IMR-90 (cell line): ENCODE results near the gene KRT80. TPM values are rescaled to one million over a fixed set of nuclear protein-coding genes. Genes with fewer than 3 reads are reported as not detected.
A peak's percentile ranks its signal among the peaks of the same experiment; 100 is the strongest.

Experiments used
- ATAC-seq: fragments of 200-7000 bp; cut with Tn5 transposase; 2 replicates; pipeline ENCODE4 v1.9.1; 2020; ENCODE audit warnings: low read depth, mild to moderate bottlenecking, moderate library complexity
- BruUV-seq: library from RNA; stranded (reverse); fragments of 400-500 nt; replicated peaks from 2 replicates; lab custom pipeline; 2021; lab: Mats Ljungman, UMichigan
- CTCF ChIA-PET: fragments of 300-600 bp; formaldehyde crosslinking; extraction: SDS; loops from one replicate; lab custom pipeline; 2021; ENCODE audit warnings: antibody characterized with exemption; lab: Yijun Ruan, JAX
- POLR2A ChIA-PET: fragments of 300-600 bp; sonication (Branson Sonifier 250); formaldehyde crosslinking; loops from one replicate; lab custom pipeline; 2022; ENCODE audit warnings: antibody characterized with exemption; ENCODE audit not compliant: unreplicated experiment; lab: Charles Lee
- DNase-seq: peaks from one replicate; pipeline ENCODE4 v3.0.0; 2013
- H2AFZ ChIP-seq: replicated peaks from 2 replicates; pipeline ENCODE3; 2013; ENCODE audit warnings: low read length, mild to moderate bottlenecking; ENCODE audit not compliant: poor library complexity
- H2AK5ac ChIP-seq: 2 replicates; pipeline ENCODE4 v1.6.1; 2013; ENCODE audit warnings: low read depth, low read length, inconsistent platforms
- H2AK9ac ChIP-seq: replicated peaks from 2 replicates; pipeline ENCODE3; 2013; ENCODE audit warnings: mild to moderate bottlenecking, low read depth, low read length, moderate library complexity; ENCODE audit not compliant: poor library complexity
- H2BK120ac ChIP-seq: 2 replicates; pipeline ENCODE4 v1.6.1; 2013; ENCODE audit warnings: low read depth, low read length, inconsistent platforms
- H2BK15ac ChIP-seq: 3 replicates; pipeline ENCODE4 v1.6.1; 2013; ENCODE audit warnings: low read depth, low read length, inconsistent platforms
- H2BK20ac ChIP-seq: 2 replicates; pipeline ENCODE4 v1.6.1; 2013; ENCODE audit warnings: low read depth, mild to moderate bottlenecking, inconsistent platforms, low read length, moderate library complexity
- H2BK5ac ChIP-seq: 2 replicates; pipeline ENCODE4 v1.6.1; 2013; ENCODE audit warnings: mild to moderate bottlenecking, low read depth, low read length, inconsistent platforms; ENCODE audit not compliant: poor library complexity, severe bottlenecking
- H3K14ac ChIP-seq: replicated peaks from 2 replicates; pipeline ENCODE4 v1.6.1; 2013; ENCODE audit warnings: low read depth, low read length, inconsistent platforms
- H3K18ac ChIP-seq: 2 replicates; pipeline ENCODE4 v1.6.1; 2013; ENCODE audit warnings: low read depth, low read length, control low read depth
- H3K23ac ChIP-seq: 2 replicates; pipeline ENCODE4 v1.6.1; 2013; ENCODE audit warnings: low read depth, low read length, inconsistent platforms
- H3K27ac ChIP-seq: 2 replicates; pipeline ENCODE4 v1.5.1; 2013; ENCODE audit warnings: mild to moderate bottlenecking, control low read depth, low read length; ENCODE audit not compliant: insufficient read depth
- H3K27me3 ChIP-seq: 2 replicates; pipeline ENCODE4 v1.6.1; 2013; ENCODE audit warnings: low read length; ENCODE audit not compliant: control insufficient read depth, insufficient read depth
- H3K36me3 ChIP-seq: 2 replicates; pipeline ENCODE4 v1.6.1; 2013; ENCODE audit warnings: low read length, mixed read lengths; ENCODE audit not compliant: control insufficient read depth, insufficient read depth
- H3K4ac ChIP-seq: 2 replicates; pipeline ENCODE4 v1.6.1; 2013; ENCODE audit warnings: low read depth, low read length, inconsistent platforms
- H3K4me1 ChIP-seq: 2 replicates; pipeline ENCODE4 v1.6.1; 2013; ENCODE audit warnings: low read length, mixed read lengths; ENCODE audit not compliant: control insufficient read depth, insufficient read depth
- H3K4me2 ChIP-seq: 2 replicates; pipeline ENCODE4 v1.6.1; 2013; ENCODE audit warnings: low read depth, mild to moderate bottlenecking, control low read depth, low read length, moderate library complexity
- H3K4me3 ChIP-seq: 2 replicates; pipeline ENCODE4 v1.5.1; 2013; ENCODE audit warnings: low read depth, mild to moderate bottlenecking, control low read depth, low read length, moderate library complexity; ENCODE audit not compliant: insufficient read depth
- H3K56ac ChIP-seq: 2 replicates; pipeline ENCODE4 v1.6.1; 2013; ENCODE audit warnings: low read length, inconsistent platforms; ENCODE audit not compliant: insufficient read depth; ENCODE audit errors: extremely low read depth
- H3K79me1 ChIP-seq, 2 experiments: 2 replicates each; pipeline ENCODE4 v1.6.1; 2013; ENCODE audit warnings: low read length in 2 of 2, inconsistent platforms in 1 of 2, low read depth in 1 of 2
- H3K9ac ChIP-seq: 2 replicates; pipeline ENCODE4 v1.6.1; 2013; ENCODE audit warnings: low read depth, low read length, control low read depth
- H3K9me1 ChIP-seq: 2 replicates; pipeline ENCODE4 v1.6.1; 2013; ENCODE audit warnings: low read length, inconsistent platforms; ENCODE audit not compliant: insufficient read depth
- H3K9me3 ChIP-seq: 2 replicates; pipeline ENCODE4 v1.6.1; 2013; ENCODE audit warnings: low read length; ENCODE audit not compliant: control insufficient read depth, insufficient read depth
- H4K20me1 ChIP-seq: 2 replicates; pipeline ENCODE4 v1.6.1; 2013; ENCODE audit warnings: low read length, inconsistent platforms; ENCODE audit not compliant: insufficient read depth
- H4K5ac ChIP-seq: 2 replicates; pipeline ENCODE4 v1.6.1; 2013; ENCODE audit warnings: mild to moderate bottlenecking, low read depth, low read length, control low read depth
- H4K8ac ChIP-seq, 2 experiments: 2 replicates each; pipeline ENCODE4 v1.6.1; 2013; ENCODE audit warnings: low read depth in 2 of 2, low read length in 2 of 2, control low read depth in 1 of 2, inconsistent platforms in 1 of 2
- H4K91ac ChIP-seq: 2 replicates; pipeline ENCODE4 v1.6.1; 2013; ENCODE audit warnings: low read depth, low read length, inconsistent platforms; ENCODE audit not compliant: insufficient read depth
- BHLHE40 ChIP-seq: fragments of 150-350 bp; IDR thresholded peaks from 2 replicates; pipeline ENCODE4 v1.6.1; 2016; ENCODE audit warnings: mild to moderate bottlenecking, low read depth, low read length
- CEBPB ChIP-seq: IDR thresholded peaks from 2 replicates; pipeline ENCODE4 v1.6.1; 2012; ENCODE audit warnings: low read depth, low read length, improper control_type of control experiment
- CHD1 ChIP-seq: IDR thresholded peaks from 2 replicates; pipeline ENCODE4 v1.6.1; 2012; ENCODE audit warnings: low read depth, low read length, improper control_type of control experiment
- FOS ChIP-seq: fragments of 150-350 bp; IDR thresholded peaks from 2 replicates; pipeline ENCODE4 v1.6.1; 2016; ENCODE audit warnings: low read depth, low read length
- MAFK ChIP-seq: IDR thresholded peaks from 2 replicates; pipeline ENCODE4 v1.6.1; 2012; ENCODE audit warnings: low read depth, low read length, improper control_type of control experiment
- MAZ ChIP-seq: IDR thresholded peaks from 2 replicates; pipeline ENCODE4 v1.6.1; 2012; ENCODE audit warnings: low read depth, mild to moderate bottlenecking, low read length, improper control_type of control experiment, moderate library complexity, borderline replicate concordance
- MXI1 ChIP-seq: IDR thresholded peaks from 2 replicates; pipeline ENCODE4 v1.6.1; 2012; ENCODE audit warnings: low read depth, mild to moderate bottlenecking, low read length, moderate library complexity, borderline replicate concordance
- NFE2L2 ChIP-seq: fragments of 150-350 bp; IDR thresholded peaks from 2 replicates; pipeline ENCODE4 v1.6.1; 2016; ENCODE audit warnings: low read depth, mild to moderate bottlenecking, low read length
- POLR2A ChIP-seq: IDR thresholded peaks from 2 replicates; pipeline ENCODE4 v1.6.1; 2012; ENCODE audit warnings: mild to moderate bottlenecking, low read depth, low read length
- RAD21 ChIP-seq: IDR thresholded peaks from 2 replicates; pipeline ENCODE4 v1.6.1; 2012; ENCODE audit warnings: low read length, improper control_type of control experiment
- RCOR1 ChIP-seq: IDR thresholded peaks from 2 replicates; pipeline ENCODE4 v1.6.1; 2012; ENCODE audit warnings: mild to moderate bottlenecking, low read length, improper control_type of control experiment; ENCODE audit not compliant: insufficient replicate concordance
- RFX5 ChIP-seq: IDR thresholded peaks from 2 replicates; pipeline ENCODE4 v1.8.0; 2012; ENCODE audit warnings: low read depth, mild to moderate bottlenecking, low read length, moderate library complexity
- SMC3 ChIP-seq: fragments of 150-350 bp; IDR thresholded peaks from 2 replicates; pipeline ENCODE4 v1.6.1; 2016; ENCODE audit warnings: low read depth, mild to moderate bottlenecking, antibody characterized with exemption, low read length, moderate library complexity
- WGBS, 2 experiments: methylation state at CpG; one replicate each; pipeline versions ENCODE4 v1.1.5 to v1.1.7; 2013; ENCODE audit warnings: missing lambda C conversion rate in 2 of 2; ENCODE audit not compliant: insufficient read length in 1 of 2; ENCODE audit errors: extremely low coverage in 2 of 2; 5-methylcytosine and 5-hydroxymethylcytosine counted together
- dilution Hi-C: fragments of 300-500 bp; cut with HindIII; formaldehyde crosslinking; loops from one replicate; pipeline ENCODE4 v1.14.3; 2018; ENCODE audit warnings: low sequenced_read_pairs; ENCODE audit not compliant: unreplicated experiment
- in situ Hi-C: fragments of 300-500 bp; cut with MboI; formaldehyde crosslinking; loops from 3 replicates; pipeline ENCODE4 v1.14.3; 2019; ENCODE audit warnings: low sequenced_read_pairs, inconsistent platforms, mixed read lengths
- intact Hi-C: fragments of 100-400 bp; cut with micrococcal nuclease; formaldehyde crosslinking; loops from 2 replicates; pipeline ENCODE4 v1.10.0; 2022
- polyA plus RNA-seq, 3 experiments: library from polyadenylated mRNA; depleted of rRNA; stranded (reverse); fragments of >200 nt; gene quantifications; 2 replicates each; pipeline ENCODE4 v1.2.3, GENCODE V29; 2012; ENCODE audit warnings: low replicate concordance in 1 of 3
- total RNA-seq: library from RNA; depleted of rRNA; stranded (reverse); fragments of >200 nt; gene quantifications from 2 replicates; pipeline ENCODE4 v1.2.3, GENCODE V29; 2012
- TF ChIP-seq, protein P1 (sequence below): conservative IDR thresholded peaks from 2 replicates; pipeline ENCODE4 v1.5.1; 2012; ENCODE audit warnings: mild to moderate bottlenecking, low read depth, low read length, improper control_type of control experiment
- TF ChIP-seq, protein P2 (sequence below): fragments of 150-350 bp; IDR thresholded peaks from 2 replicates; pipeline ENCODE4 v1.6.1; 2017; ENCODE audit warnings: mild to moderate bottlenecking, antibody characterized with exemption, low read length, low read depth
- TF ChIP-seq, protein P3 (sequence below): fragments of 150-350 bp; IDR thresholded peaks from 2 replicates; pipeline ENCODE4 v1.6.1; 2016; ENCODE audit warnings: low read depth, mild to moderate bottlenecking, low read length, moderate library complexity, borderline replicate concordance

The KRT80 gene
- total and polyA plus RNA-seq, 2 of the 4 experiments (the other 2 are of a cell fraction) = 0.54 to 3.4 TPM

DNA sequence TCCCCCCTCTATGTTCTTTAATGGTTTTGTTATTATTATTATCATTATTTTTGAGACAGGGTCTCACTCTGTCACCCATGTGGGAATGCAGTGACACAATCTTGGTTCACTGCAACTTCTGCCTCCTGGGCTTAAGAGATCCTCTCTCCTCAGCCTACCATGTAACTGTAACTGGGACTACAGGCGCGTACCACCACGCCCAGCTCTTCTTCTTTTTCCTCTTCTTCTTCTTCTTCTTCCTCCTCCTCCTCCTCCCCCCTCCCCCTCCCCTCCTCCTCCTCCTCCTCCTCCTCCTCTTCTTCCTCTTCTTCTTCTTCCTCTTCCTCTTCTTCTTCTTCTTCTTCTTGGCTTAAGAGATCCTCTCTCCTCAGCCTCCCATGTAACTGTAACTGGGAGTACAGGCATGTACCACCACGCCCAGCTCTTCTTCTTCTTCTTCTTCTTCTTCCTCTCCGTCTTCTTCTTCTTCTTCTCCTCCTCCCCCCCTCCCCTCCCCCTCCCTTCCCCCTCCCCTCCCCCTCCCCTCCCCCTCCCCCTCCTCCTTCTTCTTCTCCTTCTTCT lies 35.9 kb upstream of the KRT80 start:
- ChIA-PET POLR2A (no interaction called here), CTCF (no interaction called here)
- no peaks in the 10 kb centered on the region for H3K27me3 ChIP-seq
- H4K8ac ChIP-seq = no peak overlapping the region
- no peaks in the 10 kb centered on the region for H3K36me3 ChIP-seq
- peak overlapping the region; percentile 20; the same call in 1 of the 2 replicates for H2AK5ac ChIP-seq
- no peak overlapping the region for H3K18ac ChIP-seq
- no peak overlapping the region for H4K5ac ChIP-seq
- no peak overlapping the region for H2BK5ac ChIP-seq
- H3K14ac ChIP-seq = no peak overlapping the region
- in situ Hi-C loops = no loop called here
- dilution Hi-C loops = no loop called here
- H3K4me3 ChIP-seq = no peak overlapping the region
- peaks cover 0 to 17% of the 10 kb centered on the region in 2 experiments; a peak in 2 of 4 replicates for H3K79me1 ChIP-seq
- H3K23ac ChIP-seq = no peak overlapping the region
- H2BK120ac ChIP-seq = peak overlapping the region; percentile 16; the same call in 1 of the 2 replicates
- peaks cover 2% of the 10 kb centered on the region for H3K9me3 ChIP-seq
- peaks cover 27% of the 10 kb centered on the region for H3K4me1 ChIP-seq
- H3K9ac ChIP-seq = no peak overlapping the region
- no peak overlapping the region for H3K27ac ChIP-seq
- no CpG with 5 or more reads among the region's 5 CpGs for WGBS, 2 experiments
- no peak overlapping the region for H2AFZ ChIP-seq
- peak overlapping the region; percentile 68; the same call in 1 of the 3 replicates for H2BK15ac ChIP-seq
- no peak overlapping the region for H2BK20ac ChIP-seq
- TF ChIP-seq CHD1 (no peak), MXI1 (no peak), RCOR1 (no peak), SMC3 (no peak), RAD21 (no peak), MAFK (no peak), NFE2L2 (no peak), CEBPB (no peak), FOS (no peak), RFX5 (no peak), POLR2A (no peak), MAZ (no peak), BHLHE40 (no peak)
- TF ChIP-seq, protein P1, sequence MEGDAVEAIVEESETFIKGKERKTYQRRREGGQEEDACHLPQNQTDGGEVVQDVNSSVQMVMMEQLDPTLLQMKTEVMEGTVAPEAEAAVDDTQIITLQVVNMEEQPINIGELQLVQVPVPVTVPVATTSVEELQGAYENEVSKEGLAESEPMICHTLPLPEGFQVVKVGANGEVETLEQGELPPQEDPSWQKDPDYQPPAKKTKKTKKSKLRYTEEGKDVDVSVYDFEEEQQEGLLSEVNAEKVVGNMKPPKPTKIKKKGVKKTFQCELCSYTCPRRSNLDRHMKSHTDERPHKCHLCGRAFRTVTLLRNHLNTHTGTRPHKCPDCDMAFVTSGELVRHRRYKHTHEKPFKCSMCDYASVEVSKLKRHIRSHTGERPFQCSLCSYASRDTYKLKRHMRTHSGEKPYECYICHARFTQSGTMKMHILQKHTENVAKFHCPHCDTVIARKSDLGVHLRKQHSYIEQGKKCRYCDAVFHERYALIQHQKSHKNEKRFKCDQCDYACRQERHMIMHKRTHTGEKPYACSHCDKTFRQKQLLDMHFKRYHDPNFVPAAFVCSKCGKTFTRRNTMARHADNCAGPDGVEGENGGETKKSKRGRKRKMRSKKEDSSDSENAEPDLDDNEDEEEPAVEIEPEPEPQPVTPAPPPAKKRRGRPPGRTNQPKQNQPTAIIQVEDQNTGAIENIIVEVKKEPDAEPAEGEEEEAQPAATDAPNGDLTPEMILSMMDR = no peak
- TF ChIP-seq, protein P2, sequence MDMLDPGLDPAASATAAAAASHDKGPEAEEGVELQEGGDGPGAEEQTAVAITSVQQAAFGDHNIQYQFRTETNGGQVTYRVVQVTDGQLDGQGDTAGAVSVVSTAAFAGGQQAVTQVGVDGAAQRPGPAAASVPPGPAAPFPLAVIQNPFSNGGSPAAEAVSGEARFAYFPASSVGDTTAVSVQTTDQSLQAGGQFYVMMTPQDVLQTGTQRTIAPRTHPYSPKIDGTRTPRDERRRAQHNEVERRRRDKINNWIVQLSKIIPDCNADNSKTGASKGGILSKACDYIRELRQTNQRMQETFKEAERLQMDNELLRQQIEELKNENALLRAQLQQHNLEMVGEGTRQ = no peak
- TF ChIP-seq, protein P3, sequence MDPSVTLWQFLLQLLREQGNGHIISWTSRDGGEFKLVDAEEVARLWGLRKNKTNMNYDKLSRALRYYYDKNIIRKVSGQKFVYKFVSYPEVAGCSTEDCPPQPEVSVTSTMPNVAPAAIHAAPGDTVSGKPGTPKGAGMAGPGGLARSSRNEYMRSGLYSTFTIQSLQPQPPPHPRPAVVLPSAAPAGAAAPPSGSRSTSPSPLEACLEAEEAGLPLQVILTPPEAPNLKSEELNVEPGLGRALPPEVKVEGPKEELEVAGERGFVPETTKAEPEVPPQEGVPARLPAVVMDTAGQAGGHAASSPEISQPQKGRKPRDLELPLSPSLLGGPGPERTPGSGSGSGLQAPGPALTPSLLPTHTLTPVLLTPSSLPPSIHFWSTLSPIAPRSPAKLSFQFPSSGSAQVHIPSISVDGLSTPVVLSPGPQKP = no peak
- intact Hi-C loops = no loop called here
- no peak overlapping the region for H2AK9ac ChIP-seq
- DNase-seq = no peak
- peaks cover 36% of the 10 kb centered on the region for H3K9me1 ChIP-seq
- H3K4me2 ChIP-seq = no peak overlapping the region
- H4K91ac ChIP-seq = no peak overlapping the region
- H3K4ac ChIP-seq = no peak overlapping the region
- H4K20me1 ChIP-seq = no peaks in the 10 kb centered on the region
- BruUV-seq = no TSS peak
- no peak overlapping the region for H3K56ac ChIP-seq
- no peak for ATAC-seq
